ENCODE data around the gene RABEP2. TPM values are rescaled to one million over a fixed set of nuclear protein-coding genes. Genes with fewer than 3 reads are reported as not detected.
"Not testable (repeated sequence)": the region's sequence is repeated elsewhere in the genome, so short reads cannot be mapped to it uniquely, and the experiment has no call there.

The RABEP2 gene, protein sequence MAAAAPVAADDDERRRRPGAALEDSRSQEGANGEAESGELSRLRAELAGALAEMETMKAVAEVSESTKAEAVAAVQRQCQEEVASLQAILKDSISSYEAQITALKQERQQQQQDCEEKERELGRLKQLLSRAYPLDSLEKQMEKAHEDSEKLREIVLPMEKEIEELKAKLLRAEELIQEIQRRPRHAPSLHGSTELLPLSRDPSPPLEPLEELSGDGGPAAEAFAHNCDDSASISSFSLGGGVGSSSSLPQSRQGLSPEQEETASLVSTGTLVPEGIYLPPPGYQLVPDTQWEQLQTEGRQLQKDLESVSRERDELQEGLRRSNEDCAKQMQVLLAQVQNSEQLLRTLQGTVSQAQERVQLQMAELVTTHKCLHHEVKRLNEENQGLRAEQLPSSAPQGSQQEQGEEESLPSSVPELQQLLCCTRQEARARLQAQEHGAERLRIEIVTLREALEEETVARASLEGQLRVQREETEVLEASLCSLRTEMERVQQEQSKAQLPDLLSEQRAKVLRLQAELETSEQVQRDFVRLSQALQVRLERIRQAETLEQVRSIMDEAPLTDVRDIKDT
- 19.3 and 20.0 TPM in 2 replicates for total RNA-seq
- long read RNA-seq, result 0 reads

DNA sequence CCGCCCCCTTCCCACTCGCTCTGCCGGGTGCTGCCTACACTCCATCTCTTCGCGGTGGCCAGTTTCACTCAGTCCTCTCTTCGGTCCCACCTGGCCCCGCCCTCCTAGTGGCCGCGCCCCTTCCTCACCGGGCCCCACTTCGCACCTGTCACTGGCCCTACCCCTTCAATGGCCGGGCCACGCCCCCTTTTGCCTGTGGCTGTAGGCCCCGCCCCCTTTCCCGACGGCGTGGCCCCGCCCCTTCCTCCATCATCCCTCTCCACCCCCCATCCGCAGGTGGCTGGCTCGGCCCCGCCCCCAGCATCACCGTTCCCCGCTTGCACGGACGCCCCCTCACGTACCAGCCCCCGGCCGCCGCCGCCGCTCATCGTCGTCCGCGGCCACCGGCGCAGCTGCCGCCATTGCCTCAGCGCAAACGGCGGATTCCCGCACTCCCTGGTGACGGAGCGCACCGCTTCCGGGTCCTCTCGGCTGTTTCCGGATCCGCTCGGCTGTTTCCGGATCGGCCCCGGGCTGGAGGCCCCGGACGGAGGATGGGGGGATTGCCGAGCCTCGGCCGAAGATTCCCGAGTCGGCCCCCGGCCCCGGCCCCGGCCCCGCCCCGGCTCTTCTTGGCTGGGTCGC lies at the start of gene RABEP2:
Gene RABEP2 (minus strand): TSS at position 477 of the 624 bp plus-strand sequence. CDS start 75 bp downstream, at position 402.
- H3K36me3 Mint-ChIP-seq (ENCODE audit: unreplicated experiment), result no peaks in the 10 kb centered on the region
- no peaks in the 10 kb centered on the region for H3K27me3 Mint-ChIP-seq (ENCODE audit: unreplicated experiment)
- peaks cover 10% of the 10 kb centered on the region for H3K4me1 Mint-ChIP-seq (ENCODE audit: unreplicated experiment)
- H3K9me3 Mint-ChIP-seq (ENCODE audit: unreplicated experiment), result no peaks in the 10 kb centered on the region
- DNase-seq (ENCODE audit: extremely low spot score, unreplicated experiment), result peak; percentile 99
- peak within 1 kb of the TSS; percentile 93 for H3K4me3 Mint-ChIP-seq (ENCODE audit: unreplicated experiment)
- H3K27ac Mint-ChIP-seq (ENCODE audit: unreplicated experiment), result peak within 1 kb of the TSS; percentile 96
- no peak for TF ChIP-seq CTCF (IDR thresholded peaks at IDR 0.05)

GRCh38 chr16:28974437-28975157 lies 49.6 kb upstream of the RABEP2 start, which contains the start of gene SPNS1:
Gene SPNS1, plus strand, starts transcription at chr16:28974778. Its CDS starts 374 bp downstream, at chr16:28975152.
- TF ChIP-seq CTCF (IDR thresholded peaks at IDR 0.05), result no peak
- peak; percentile 99 for DNase-seq (ENCODE audit: extremely low spot score, unreplicated experiment)
- no peaks in the 10 kb centered on the region for H3K27me3 Mint-ChIP-seq (ENCODE audit: unreplicated experiment)
- H3K4me3 Mint-ChIP-seq (ENCODE audit: unreplicated experiment), result peak within 1 kb of the TSS; percentile 97
- peaks cover 22% of the 10 kb centered on the region for H3K4me1 Mint-ChIP-seq (ENCODE audit: unreplicated experiment)
- H3K36me3 Mint-ChIP-seq (ENCODE audit: unreplicated experiment), result peaks cover 11% of the 10 kb centered on the region
- H3K27ac Mint-ChIP-seq (ENCODE audit: unreplicated experiment), result peak within 1 kb of the TSS; percentile 99
- no peaks in the 10 kb centered on the region for H3K9me3 Mint-ChIP-seq (ENCODE audit: unreplicated experiment)

DNA sequence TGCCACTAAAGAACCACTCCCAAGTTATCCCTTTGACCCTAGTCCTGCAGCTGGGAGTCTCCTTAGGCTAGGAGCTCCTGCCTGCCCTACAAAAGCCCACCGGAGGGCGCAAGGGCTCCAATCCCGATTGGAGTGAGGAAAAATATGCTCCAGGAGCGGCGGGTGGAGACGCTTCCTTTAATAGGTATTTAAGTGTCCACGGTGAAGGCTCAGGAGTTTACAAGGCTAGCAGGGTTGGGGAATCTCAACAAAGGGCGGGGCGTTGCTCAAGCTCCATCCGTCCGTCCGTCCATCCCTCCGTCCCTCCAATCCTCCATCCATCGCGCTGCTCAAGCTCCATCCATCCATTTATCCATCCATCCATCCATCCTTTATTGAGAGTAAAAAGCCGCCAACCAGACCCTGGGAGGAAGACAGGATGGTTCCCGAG lies 49.0 kb upstream of the RABEP2 start:
- H3K27me3 Mint-ChIP-seq (ENCODE audit: unreplicated experiment), result no peaks in the 10 kb centered on the region
- peaks cover 11% of the 10 kb centered on the region for H3K36me3 Mint-ChIP-seq (ENCODE audit: unreplicated experiment)
- peak; percentile 77 for TF ChIP-seq CTCF (IDR thresholded peaks at IDR 0.05)
- H3K4me3 Mint-ChIP-seq (ENCODE audit: unreplicated experiment), result peak overlapping the region; percentile 97
- no peaks in the 10 kb centered on the region for H3K9me3 Mint-ChIP-seq (ENCODE audit: unreplicated experiment)
- peak overlapping the region; percentile 99 for H3K27ac Mint-ChIP-seq (ENCODE audit: unreplicated experiment)
- no peak for DNase-seq (ENCODE audit: extremely low spot score, unreplicated experiment)
- peaks cover 22% of the 10 kb centered on the region for H3K4me1 Mint-ChIP-seq (ENCODE audit: unreplicated experiment)

GRCh38 chr16:28969696-28970095 lies 44.7 kb upstream of the RABEP2 start:
- H3K4me1 Mint-ChIP-seq (ENCODE audit: unreplicated experiment); DNase-seq (ENCODE audit: extremely low spot score, unreplicated experiment); H3K9me3 Mint-ChIP-seq (ENCODE audit: unreplicated experiment); H3K27me3 Mint-ChIP-seq (ENCODE audit: unreplicated experiment); H3K27ac Mint-ChIP-seq (ENCODE audit: unreplicated experiment); H3K4me3 Mint-ChIP-seq (ENCODE audit: unreplicated experiment); H3K36me3 Mint-ChIP-seq (ENCODE audit: unreplicated experiment): not testable (repeated sequence)

- peaks cover 12% of the 10 kb centered on the region for H3K36me3 Mint-ChIP-seq (ENCODE audit: unreplicated experiment)
- H3K4me1 Mint-ChIP-seq (ENCODE audit: unreplicated experiment), result no peaks in the 10 kb centered on the region
- H3K9me3 Mint-ChIP-seq (ENCODE audit: unreplicated experiment), result no peaks in the 10 kb centered on the region
- no peak for TF ChIP-seq CTCF (IDR thresholded peaks at IDR 0.05)
- H3K4me3 Mint-ChIP-seq (ENCODE audit: unreplicated experiment), result no peak overlapping the region
- no peak overlapping the region for H3K27ac Mint-ChIP-seq (ENCODE audit: unreplicated experiment)
- no peaks in the 10 kb centered on the region for H3K27me3 Mint-ChIP-seq (ENCODE audit: unreplicated experiment)
- no peak for DNase-seq (ENCODE audit: extremely low spot score, unreplicated experiment)
Observed at GRCh38 chr16:28967156-28967555, 42.1 kb upstream of the RABEP2 start.

All from osteocyte (in vitro differentiated cells).